Stimulated activated CD8-positive, alpha-beta memory T cell treated with anti-CD3 and anti-CD28 coated beads, Interleukin-2, amount 100 ng/mL, for 48 hours (primary cell): Measurements from ENCODE around the gene MAP1A.

Source experiments
- DNase-seq, 2 donors: peaks; one replicate each; pipeline ENCODE4 v3.0.0-alpha.2; 2020; ENCODE audit warnings: low read depth in 2 of 2

The MAP1A gene

DNA sequence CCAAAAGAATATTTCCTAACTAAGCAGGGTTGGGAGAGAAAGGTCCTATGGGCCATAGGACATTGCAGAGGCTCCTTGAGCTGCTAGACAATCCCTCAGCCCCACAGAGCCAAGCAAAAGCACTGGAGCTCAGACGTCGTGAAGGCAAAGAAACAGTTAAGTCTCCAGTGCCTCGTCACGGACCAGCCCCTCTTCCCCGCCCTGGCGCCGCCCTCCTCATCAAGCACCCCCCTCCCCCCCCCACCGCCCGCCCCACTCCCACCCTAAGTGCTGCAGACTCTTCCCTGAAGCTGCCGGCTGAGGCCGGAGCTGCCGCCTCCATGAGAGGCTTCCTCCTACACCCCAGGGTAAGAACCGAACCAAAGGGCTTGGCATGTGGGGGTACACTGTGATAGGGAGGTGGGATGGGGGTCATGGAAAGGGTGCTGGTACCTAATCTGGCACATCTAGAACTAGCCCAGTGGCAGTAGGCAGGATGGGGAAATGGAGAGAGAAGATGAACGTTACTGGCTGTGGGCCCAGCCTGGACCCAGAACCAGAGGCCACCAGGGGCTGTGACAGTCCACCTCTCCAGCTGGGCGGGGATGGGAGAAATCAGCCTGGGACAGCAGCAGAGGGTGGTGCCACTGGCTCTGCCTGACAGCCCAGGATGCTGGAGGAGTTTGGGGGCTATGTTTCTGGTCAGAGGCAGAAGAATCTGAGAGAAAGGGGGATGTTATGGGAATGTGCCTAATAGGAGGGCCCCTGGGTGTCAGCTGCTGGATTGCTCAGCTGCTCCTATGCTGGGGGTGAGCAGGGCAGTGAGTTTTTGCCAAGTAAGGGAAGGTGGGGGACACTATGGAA, at the start of gene MAP1A:
TSS of gene MAP1A (plus strand) at position 255 of the 843 bp plus-strand sequence. CDS start 3,866 bp downstream, outside the sequence.
- no peak for DNase-seq

DNA sequence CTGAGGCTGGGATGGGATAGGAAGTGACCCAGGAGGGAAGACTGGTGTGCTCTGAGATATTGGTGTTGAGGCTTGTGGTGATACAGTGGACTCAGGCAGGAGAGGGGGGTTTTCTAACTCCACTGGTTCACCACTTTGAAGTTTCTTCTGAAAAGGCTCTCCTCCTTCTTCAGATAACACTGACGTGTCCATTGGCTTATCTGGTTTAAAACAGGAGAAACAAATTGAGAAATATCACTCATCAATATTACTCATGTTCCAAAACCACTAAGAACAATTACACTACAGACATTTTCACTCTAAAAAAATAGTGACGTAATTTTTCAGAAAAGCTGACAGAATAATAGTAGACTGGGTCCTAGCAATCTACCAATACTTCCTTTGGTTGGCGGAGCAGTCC, 47.5 kb upstream of the MAP1A start:
- no peak for DNase-seq

DNA sequence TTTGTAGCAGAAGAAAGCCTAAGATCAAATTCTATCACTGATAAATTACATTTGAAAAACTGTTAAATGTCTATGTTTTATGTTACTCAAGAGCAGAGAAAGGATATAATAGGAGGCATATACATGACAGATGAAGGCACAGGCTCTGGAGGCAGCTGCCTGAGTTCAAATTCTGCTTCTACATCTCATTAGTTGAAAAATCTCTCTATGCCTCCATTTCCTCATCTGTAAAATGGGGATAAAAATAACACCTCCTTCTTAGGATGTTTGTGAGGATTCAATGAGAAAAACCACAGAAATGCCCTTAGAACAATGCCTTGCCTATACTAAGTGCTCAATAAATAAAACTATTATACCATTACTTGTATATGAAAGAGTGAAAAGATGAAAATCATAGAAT, 45.4 kb upstream of the MAP1A start:
- no peak for DNase-seq

DNA sequence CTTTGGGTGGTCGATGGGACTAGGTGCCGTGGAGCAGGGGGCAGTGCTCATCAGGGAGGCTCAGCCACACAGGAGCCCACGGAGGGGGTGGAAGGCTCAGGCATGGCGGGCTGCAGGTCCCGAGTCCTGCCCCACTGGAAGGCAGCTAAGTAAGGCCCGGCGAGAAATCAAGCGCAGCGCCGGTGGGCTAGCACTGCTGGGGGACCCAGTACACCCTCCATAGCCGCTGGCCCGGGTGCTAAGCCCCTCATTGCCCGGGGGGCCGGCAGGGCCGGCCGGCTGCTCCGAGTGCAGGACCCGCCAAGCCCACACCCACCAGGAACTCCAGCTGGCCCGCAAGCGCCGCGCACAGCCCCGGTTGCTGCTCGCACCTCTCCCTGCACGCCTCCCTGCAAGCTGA, 43.5 kb upstream of the MAP1A start:
- DNase-seq, result no peak

DNA sequence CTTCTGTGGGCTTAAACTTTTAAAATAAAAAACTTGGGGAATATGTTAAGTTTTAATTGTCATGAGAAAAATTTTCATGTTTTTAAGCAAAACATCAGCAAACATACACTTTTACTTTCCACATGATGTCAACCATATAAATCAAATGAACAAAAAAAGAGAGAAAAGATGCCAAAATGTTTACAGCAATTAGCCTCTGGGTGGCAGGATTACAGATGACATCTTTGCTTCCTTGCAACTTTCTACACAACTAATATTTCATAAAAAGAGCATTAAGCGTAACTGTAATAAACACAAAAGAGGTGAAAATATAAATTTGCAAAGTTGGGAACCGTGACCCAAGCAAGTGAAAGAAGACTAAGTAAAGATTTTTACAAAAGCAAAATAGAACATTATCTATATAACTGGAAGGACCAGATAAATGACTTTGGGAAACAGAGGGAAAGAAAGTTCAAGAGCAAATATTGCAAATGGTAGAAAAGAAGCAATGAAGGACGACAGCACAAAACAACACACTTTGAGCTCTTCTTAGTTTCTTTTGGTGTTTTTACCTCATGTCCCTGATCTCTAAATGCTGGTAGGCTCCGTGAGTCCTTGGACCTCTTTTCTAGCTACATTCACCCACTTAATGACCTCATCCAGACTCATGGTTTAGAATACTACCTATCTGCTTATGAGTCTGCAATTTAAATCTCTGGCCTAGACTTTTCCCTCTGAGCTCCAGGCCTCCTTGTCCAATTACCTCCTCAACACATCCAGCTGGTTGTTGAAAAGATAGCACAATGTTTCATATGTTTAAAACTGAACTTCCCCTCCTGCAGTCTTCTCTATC, 33.9 kb upstream of the MAP1A start:
- DNase-seq, result no peak

DNA sequence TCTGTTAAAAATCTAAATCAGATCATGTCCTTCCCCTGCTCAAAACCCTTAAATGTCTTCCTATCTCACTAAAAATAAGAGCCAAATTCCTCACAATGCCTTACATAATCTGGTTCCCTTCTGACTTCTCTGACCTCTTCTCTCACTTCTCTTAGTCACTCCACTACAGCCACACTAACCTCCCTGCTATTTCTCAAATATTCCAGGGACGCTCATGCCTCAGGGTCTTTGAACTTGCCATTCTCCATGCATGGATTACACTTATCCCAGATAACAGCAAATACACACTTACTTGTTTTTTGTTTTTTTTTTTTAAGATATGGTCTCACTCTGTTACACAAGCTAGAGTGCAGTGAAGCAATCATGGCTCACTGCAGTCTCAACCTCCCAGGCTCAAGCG, 33.0 kb upstream of the MAP1A start:
- DNase-seq, result no peak

DNA sequence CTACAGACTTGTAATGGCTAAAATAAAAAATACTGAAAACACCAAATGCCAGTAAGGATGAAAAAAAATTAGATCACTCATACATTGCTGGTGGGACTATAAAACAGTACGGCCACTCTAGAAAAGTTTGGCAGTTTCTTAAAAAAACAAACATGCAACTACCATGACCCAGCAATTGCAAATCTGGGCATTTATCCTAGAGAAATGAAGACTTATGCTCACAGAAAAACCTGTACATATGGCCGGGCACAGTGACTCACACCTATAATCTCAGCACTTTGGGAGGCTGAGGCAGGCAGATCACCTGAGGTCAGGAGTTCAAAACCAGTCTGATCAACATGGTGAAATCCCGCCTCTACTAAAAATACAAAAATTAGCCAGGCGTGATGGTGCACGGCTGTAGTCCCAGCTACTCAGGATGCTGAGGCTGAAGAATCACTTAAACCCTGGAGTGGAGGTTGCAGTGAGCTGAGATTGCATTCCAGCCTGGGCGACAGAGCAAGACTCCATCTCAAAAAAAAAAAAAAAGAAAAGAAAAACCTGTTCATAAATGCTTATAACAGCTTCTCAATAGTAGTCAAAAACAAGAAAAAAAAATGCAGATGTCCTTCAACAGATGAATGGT, 30.0 kb upstream of the MAP1A start:
- DNase-seq, result no peak

DNA sequence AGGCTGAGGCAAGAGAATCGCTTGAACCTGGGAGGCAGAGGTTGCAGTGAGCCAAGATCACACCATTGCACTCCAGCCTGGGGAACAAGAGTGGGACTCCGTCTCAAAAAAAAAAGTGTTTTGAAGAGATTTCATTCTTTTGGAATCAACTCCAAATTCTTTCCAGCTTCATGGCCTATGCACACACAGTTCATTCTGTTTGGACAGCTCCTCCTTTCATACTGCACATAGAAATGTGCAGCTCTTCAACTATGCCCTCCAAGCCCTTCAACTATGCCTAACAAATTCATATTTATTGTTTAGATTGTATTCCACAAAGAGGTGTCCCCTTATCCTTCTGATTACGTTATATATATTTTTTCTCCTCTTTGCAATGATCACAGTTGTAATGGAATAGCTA, 28.6 kb upstream of the MAP1A start:
- DNase-seq, result no peak

DNA sequence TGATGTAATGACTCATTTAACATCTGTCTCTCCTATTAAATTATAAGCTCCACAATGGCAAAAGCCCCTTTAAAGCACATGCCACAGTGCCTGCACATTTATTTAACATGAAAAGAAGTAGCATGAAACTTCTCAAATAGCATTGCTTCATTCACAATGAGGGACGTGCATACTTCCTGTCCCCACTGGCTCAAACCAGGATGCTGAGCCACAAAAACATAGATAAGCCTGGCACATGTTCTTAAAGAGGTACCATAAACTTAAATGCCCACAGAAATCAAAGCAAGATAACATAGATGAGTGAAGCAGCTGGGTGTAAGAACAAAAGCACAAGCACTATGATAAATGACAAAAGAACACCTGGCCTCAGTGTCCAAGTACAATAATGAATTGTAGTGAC, 28.2 kb upstream of the MAP1A start:
- no peak for DNase-seq

DNA sequence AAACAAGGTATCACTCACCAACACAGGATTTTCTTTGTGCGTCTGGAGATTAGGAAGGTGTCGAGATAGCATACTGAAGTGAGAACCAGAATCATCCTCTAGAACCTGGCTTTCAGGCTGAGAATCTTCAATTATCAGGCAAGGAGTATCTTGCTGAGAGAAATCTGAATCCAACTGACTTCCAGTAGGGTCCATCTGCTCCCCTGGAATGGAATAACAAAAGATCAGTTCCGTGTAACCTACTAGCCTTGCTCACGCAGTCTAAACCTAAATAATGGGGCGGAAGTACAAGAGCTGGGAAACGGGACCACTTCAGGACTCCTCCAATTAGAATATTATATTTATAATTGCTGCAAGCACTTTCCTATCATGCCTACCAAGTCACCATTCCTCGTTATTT, 25.1 kb upstream of the MAP1A start:
- no peak for DNase-seq

DNA sequence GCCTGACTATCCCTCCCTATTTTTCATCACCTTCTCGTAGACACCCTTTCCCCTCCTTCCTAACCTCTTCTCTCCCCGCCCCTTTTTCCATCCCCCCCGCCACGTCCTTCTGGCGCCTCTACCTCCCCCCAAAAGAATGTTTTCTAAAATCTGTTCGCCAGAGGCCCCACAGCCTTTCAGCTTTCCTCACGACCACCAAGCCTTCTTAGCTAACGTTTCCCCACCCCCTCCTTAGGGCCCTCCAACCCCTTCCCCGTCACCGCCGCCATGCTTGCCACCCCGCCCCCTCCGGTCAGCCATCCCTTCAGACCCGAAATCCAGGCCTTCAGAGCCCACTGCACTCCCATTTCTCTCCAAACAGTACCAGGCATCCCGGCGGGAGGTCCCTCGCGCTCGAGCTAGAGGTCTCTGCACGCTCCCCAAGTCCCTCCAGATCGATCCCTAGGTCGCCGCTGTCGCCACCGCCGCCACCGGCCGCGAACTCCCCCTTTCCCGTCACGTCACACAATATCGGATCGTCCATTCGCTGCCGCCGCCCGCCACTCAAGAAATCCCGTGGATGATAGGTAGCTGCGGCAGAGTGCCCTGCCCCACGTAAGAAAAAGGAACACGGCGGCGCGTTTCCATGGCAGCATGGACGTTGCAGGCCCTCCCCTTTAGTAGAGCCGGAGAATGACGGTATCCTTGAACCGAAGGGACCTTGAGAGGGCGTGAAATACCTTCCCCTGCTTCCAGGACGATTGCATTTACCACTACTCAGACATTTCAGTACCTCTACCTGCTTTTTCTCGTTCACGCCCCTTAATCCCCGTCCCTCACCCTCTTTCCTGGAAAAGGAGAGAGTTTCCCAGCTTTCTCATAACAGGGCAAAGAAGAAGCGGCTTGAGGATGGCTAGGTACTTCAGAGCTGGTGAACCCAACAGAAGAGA, 24.5 kb upstream of the MAP1A start, which contains the start of gene TP53BP1:
TSS of gene TP53BP1 (minus strand) at position 484 of the 929 bp plus-strand sequence. CDS start at position 371, 113 bp downstream.
- peak; percentile 90 to 94 for DNase-seq

DNA sequence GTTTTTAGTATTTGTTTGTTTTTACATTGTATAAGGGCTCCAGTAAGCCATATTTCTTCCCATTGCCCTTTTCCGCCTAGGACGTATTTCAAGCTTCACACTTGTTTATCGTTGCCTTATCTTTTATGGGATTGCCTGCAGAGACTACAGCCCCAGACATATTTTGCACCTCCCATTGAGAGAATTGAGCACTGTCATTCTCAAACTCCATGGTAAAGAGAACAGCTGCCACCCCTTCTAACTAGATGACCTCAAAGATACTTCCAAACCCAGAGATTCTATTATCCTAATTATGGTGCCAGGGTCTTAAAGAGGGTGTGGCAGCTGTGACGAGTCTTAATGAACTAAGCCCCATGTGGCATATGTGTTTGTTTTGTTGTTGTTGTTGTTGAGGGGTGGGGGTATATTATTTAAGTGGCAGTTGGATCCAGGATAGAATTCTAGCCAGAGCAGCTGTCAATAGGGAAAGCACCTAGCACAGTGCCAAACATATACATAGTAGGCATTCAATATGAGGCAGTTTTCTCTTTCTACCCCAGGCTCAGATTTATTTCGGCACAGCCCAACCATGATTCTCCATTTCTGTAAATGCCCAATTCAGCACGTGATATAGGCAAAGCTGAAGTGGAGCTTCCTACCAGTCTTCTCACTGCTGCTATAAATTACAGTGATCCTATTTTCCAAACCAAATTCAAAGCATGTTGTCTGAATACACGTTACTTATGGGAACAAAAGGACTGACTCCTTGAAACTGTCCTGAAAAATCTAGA, 23.5 kb upstream of the MAP1A start:
- no peak for DNase-seq

DNA sequence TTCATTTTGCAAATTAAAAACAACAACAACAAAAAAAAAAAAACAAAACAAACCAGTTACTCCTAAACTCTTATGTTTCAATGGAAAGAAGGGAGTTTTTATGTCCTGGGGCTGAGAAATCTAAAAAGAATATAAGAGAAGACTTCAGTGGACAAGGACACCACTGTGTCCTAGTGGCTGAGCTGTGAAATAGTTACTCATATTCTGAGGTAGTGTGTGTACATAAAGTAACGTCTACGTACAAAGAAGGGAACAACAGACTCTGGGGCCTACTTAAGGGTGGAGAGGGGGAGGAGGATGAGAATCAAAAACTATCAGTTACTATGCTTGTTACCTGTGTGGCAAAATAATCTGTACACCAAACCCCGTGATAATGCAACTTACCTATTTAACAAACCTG, 18.4 kb upstream of the MAP1A start:
- no peak for DNase-seq

DNA sequence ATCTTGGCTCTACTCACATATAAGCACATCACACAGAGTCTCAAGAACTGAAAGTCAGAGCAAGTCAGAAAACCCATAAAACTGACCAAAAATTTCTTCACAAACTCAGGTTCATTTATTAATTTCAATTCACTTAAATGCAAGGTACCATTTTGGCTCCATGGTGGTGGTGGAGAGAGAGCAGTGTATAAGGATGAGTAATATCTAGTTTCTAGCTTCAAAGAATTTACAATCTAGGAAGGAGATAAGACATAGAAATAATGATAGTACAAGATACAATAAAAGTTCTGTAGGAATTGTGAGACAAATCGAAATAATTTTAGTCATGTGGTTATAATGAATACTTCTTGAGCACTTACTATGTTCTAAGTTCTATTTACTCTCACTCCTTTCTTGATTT, 17.8 kb upstream of the MAP1A start:
- no peak for DNase-seq

DNA sequence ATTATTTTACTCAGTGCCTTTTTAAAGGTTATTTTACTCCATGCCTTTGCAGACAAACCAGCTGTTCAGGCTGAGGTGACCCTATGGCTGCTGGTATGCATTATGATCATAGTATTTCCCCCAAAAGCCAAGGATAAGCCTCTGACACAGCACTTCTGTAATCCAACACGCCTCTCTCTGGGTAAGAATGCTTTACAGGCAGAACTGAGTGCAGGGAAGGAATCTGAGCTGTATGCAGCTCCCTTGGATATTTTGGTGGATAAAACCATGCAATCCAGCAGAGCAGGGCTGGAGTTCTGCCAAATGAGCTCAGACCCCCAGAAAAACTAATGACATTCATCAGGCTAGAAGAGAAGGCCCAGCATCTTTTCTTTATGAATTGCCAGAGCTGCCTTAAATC, 11.7 kb upstream of the MAP1A start:
- DNase-seq, result no peak

DNA sequence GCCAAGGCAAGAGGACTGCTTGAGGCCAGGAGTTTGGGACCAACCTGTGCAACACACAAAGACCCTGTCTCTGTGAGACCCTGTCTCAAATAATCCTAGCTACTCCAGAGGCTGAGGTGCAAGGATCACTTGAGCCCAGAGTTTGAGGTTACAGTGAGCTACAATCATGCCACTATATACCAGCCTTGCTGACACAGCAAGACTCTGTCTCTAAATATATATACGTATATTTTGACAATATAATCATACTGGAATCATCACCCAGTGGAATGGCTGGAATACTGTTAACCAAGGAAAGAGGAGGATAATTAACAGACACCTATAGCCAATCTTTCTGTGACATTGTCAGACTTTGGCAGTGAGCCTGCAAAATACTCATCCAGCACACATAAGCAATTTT, 9.0 kb upstream of the MAP1A start:
- no peak for DNase-seq

DNA sequence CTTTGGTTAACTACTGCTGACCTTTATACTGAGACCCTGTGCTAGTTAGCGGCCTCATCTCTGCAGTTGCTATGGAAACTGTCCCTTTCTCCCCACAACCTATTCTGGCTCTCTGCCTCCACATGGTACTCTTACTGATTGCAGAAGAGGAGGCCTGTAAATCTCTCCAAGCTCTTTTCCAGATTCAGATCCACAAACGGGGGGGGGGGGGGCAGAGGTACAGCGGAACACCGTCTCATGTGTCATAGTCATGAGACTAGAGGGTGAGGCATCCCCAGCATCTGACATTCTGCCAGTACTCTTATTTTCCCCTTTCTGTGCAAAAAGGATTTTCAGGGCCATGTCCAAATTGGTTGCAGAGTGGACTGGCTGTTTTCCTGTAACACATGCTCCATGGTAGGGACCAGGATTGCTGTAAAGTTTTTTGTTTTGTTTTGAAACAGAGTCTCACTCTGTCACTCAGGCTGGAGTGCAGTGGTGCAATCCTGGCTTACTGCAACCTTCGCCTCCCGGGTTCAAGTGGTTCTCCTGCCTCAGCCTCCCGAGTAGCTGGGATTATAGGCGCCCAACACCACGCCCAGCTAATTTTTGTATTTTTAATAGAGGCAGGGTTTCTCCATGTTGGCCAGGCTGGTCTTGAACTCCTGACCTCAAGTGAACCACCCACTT, 8.3 kb upstream of the MAP1A start:
- DNase-seq, result no peak

DNA sequence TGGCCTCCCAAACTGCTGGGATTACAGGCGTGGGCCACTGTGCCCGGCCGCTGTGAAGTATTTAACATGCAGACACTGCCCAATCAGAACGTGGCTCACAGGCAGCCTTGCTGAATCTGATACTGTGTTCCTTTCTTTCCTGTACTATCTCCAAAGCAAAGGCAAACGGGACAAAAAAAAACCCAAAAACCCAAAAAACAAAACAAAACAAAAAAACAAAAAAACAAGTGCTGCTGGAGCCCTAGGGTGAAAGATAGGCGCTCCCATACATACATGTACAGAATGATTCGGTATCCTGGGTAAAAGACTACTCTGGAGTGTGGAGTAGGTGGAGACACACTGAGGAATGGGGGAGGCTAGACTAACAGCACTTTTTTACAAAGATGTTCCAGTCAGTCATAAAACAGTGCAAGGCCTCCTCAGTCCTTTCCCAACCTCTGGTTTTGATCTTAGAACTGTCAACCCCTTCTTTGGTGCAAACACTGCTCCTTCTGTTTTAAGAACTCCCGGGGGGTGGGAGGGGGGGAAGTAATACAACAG, 7.7 kb upstream of the MAP1A start:
- DNase-seq, result no peak

DNA sequence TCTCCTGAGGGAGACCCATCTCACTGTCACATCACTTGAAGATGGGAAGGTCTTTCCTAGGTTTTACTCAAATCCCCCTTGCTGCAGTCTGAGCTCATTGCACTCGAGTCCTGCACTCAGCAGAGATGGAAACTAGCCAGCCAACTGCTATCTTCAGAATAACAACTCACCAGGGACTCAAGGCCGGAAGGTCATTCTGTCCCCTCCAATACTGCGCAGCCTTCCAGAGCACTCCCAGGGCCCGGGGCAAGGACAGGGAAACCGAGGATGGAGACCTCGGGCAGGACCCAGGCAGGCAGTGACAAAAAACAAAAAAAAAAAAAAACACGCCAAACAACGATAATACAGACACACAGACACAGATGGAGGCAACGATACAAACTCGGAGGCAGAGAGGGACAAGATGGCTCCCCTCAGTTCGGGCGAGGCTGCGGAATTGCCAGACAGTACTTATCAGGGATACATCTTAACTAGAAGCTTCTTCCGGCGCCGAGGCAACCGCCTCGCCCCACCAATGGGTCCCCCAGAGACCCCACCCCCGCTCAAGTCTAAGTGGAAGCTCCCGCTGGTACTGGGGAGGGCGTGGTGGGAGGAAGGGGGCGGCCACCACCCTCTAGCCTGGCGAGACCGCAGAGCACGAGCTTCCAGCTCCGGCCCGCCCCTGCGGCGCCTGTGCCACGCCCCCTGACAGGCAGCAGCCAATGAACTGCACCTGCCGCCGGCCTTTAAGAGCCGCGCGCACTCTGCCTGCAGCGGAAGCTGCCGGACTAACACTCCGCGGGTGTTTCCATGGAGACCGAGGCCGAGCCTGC, 7.0 kb upstream of the MAP1A start:
- DNase-seq, result peak; percentile 96 to 97
